MG63 (cell line): ENCODE results near the gene COX7A2L. TPM values are rescaled to one million over a fixed set of nuclear protein-coding genes. Genes with fewer than 3 reads are reported as not detected.
"Not testable (repeated sequence)": the region's sequence is repeated elsewhere in the genome, so short reads cannot be mapped to it uniquely, and the experiment has no call there.

ENCODE experiments used
- DNase-seq: peaks from one replicate; pipeline ENCODE4 v3.0.0-alpha.2; 2020
- H3K27me3 ChIP-seq: fragments of 250-450 bp; sonication (Bioruptor Pico); 2 replicates; pipeline ENCODE4 v1.5.1; 2020; ENCODE audit warnings: mild to moderate bottlenecking, moderate library complexity
- H3K36me3 ChIP-seq: fragments of 250-450 bp; sonication (Bioruptor Pico); 2 replicates; pipeline ENCODE4 v1.5.1; 2020; ENCODE audit warnings: mild to moderate bottlenecking, moderate library complexity
- H3K4me3 ChIP-seq: fragments of 250-450 bp; sonication (Bioruptor Pico); 2 replicates; pipeline ENCODE4 v1.5.1; 2020; ENCODE audit warnings: mild to moderate bottlenecking, moderate library complexity
- H3K9me3 ChIP-seq: fragments of 250-450 bp; sonication (Bioruptor Pico); 2 replicates; pipeline ENCODE4 v1.5.1; 2020; ENCODE audit warnings: mild to moderate bottlenecking, moderate library complexity
- total RNA-seq: library from RNA; depleted of rRNA; stranded (reverse); fragments of >200 nt; shearing (Covaris generic); gene quantifications from 2 replicates; pipeline ENCODE4 v1.2.3, GENCODE V29; 2014; ENCODE audit warnings: low replicate concordance; rRNA removed

COX7A2L gene
- 149 and 254 TPM in 2 replicates for total RNA-seq

- Histone ChIP-seq H3K36me3 (peaks cover 3% of the 10 kb centered on the region; the same call in 1 of the 2 replicates), H3K27me3 (no peaks in the 10 kb centered on the region), H3K4me3 (peak within 1 kb of the TSS; percentile 98), H3K9me3 (no peaks in the 10 kb centered on the region)
- DNase-seq = peak; percentile 94
Observed at GRCh38 chr2:42360890-42361727, at the start of gene COX7A2L. Gene COX7A2L (minus strand): TSS chr2:42361217. CDS start chr2:42361161, 56 bp downstream.

DNA sequence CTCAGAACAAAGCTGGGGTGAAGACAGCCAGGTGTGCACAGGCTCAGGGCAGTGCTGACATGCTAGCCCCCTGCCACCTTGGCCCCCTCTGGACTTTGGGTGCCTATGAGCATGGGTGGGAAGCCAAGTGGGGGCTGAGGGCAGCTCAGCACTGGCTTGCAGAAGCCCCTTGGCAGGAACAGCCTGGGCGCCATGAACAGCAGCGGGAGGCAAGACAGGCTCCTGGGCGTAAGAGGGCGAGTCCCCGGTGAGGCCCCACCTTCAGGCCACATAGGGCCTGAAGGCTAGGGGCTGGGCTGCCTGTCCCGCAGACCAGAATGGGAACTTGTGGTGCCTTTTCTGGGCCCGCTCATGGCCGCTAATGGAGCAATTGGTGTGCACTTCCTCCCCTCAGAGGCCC is 47.0 kb upstream of the COX7A2L start:
- no peaks in the 10 kb centered on the region for H3K36me3 ChIP-seq
- no peak overlapping the region for H3K4me3 ChIP-seq
- DNase-seq = no peak
- H3K27me3 ChIP-seq = no peaks in the 10 kb centered on the region
- no peaks in the 10 kb centered on the region for H3K9me3 ChIP-seq

- DNase-seq = no peak
- no peak overlapping the region for H3K4me3 ChIP-seq
- no peaks in the 10 kb centered on the region for H3K27me3 ChIP-seq
- H3K36me3 ChIP-seq = no peaks in the 10 kb centered on the region
- no peaks in the 10 kb centered on the region for H3K9me3 ChIP-seq
Observed at GRCh38 chr2:42407476-42407875, 46.5 kb upstream of the COX7A2L start.

DNA sequence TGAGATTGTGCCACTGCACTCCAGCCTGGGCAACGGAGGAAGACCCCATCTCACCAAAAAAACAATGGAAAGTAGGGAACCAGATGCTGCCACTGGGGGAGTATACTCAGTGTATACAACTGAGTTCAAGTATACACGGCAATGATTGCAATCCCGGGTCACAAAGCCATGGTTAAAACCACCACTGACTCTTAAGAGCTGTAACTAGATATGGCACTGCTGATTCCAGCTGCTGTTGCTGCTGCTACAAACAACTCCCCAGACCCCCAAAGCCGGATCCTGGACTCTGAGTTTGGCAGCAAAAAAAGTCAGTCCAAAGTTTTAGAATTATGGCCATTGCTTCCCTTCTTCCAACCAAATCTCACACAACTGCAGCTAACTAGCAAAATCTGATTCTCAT is 43.7 kb upstream of the COX7A2L start:
- no peaks in the 10 kb centered on the region for H3K36me3 ChIP-seq
- no peak for DNase-seq
- no peaks in the 10 kb centered on the region for H3K9me3 ChIP-seq
- H3K27me3 ChIP-seq = no peaks in the 10 kb centered on the region
- no peak overlapping the region for H3K4me3 ChIP-seq

DNA sequence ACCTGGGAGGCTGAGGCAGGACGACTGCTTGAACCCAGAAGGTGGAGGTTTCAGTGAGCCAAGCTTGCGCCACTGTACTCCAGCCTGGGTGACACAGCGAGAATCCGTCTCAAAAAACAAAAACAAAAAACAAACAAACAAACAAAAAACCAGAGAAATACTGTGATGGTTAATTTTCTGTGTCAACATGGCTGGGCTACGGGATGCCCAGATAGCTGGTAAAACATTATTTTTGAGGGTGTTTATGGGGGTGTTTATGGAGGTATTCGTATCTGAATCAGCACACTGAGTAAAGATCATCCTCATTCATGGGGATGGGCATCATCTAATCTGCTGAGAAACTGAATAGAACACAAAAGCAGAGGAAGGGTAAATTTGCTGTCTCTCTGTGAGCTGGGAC is 40.8 kb upstream of the COX7A2L start:
- no peaks in the 10 kb centered on the region for H3K36me3 ChIP-seq
- H3K9me3 ChIP-seq = no peaks in the 10 kb centered on the region
- no peak overlapping the region for H3K4me3 ChIP-seq
- DNase-seq = no peak
- no peaks in the 10 kb centered on the region for H3K27me3 ChIP-seq

DNA sequence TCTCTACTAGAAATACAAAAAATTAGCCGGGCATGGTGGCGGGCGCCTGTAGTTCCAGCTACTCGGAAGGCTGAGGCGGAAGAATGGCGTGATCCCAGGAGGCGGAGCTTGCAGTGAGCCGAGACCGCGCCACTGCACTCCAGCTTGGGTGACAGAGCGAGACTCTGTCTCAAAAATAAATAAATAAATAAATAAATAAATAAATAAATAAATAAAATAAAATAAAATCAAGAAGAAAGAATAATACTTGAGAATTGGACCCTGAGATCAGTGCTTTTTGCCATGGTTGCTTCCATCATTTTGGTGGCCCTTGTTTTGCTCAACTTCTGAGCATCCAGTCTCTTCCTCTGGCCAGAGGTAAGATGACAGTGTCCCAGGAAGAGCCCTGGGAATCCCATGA is 37.0 kb upstream of the COX7A2L start:
- not testable (repeated sequence) for H3K4me3 ChIP-seq, H3K9me3 ChIP-seq, DNase-seq, H3K27me3 ChIP-seq, H3K36me3 ChIP-seq

- not testable (repeated sequence) for H3K9me3 ChIP-seq, H3K36me3 ChIP-seq, DNase-seq, H3K4me3 ChIP-seq, H3K27me3 ChIP-seq
Observed at GRCh38 chr2:42393320-42393719, 32.3 kb upstream of the COX7A2L start.

DNA sequence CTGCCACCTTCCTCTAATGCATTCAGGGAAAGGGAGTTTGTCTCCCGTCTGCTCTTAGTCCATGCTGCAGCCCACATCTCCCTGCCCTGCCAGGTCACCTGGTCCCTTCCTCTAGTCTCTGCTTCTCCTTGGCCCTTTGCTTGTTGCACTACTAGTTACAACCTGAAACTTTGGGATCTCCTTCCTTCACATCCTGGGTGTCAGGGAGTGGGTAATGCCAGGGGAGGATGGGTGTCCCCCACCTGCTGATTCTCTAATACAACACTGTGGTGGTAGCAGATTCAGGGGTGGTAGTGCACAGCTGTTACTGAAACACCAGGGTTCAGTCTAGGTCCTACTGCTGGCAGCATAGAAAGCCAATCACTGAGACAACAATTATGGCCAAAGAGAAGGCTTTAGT is 31.2 kb upstream of the COX7A2L start:
- no peaks in the 10 kb centered on the region for H3K27me3 ChIP-seq
- no peaks in the 10 kb centered on the region for H3K36me3 ChIP-seq
- H3K9me3 ChIP-seq = no peaks in the 10 kb centered on the region
- H3K4me3 ChIP-seq = no peak overlapping the region
- no peak for DNase-seq

GRCh38 chr2:42390401-42390969 is 29.5 kb upstream of the COX7A2L start:
- Histone ChIP-seq H3K9me3 (no peaks in the 10 kb centered on the region), H3K4me3 (no peak overlapping the region), H3K36me3 (no peaks in the 10 kb centered on the region), H3K27me3 (no peaks in the 10 kb centered on the region)
- DNase-seq = no peak

DNA sequence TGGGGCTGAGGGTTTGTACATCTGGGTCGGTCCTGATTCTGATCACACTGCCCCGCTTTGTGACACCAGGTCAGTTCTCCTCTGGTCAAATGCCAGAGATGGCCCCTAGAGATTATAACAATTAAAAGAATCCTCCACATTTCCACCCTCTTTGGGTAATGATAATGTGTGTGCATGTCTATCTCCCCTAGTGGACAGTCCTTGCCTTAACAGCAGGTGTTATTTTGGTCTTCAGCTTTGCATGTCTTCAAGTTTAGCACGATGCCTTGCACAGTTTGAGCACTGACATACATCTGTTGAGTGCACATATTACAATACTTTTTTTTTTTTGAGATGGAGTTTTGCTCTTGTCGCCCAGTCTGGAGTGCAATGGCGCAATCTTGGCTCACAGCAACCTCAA is 25.7 kb upstream of the COX7A2L start:
- DNase-seq = no peak

GRCh38 chr2:42385225-42385624 is 24.2 kb upstream of the COX7A2L start:
- no peak overlapping the region for H3K4me3 ChIP-seq

More for the DNA sequence above, 25.7 kb upstream of the COX7A2L start:
- no peaks in the 10 kb centered on the region for H3K27me3 ChIP-seq
- no peak overlapping the region for H3K4me3 ChIP-seq
- H3K9me3 ChIP-seq = no peaks in the 10 kb centered on the region
- no peaks in the 10 kb centered on the region for H3K36me3 ChIP-seq

GRCh38 chr2:42383855-42384530 is 23.0 kb upstream of the COX7A2L start:
- no peak overlapping the region for H3K4me3 ChIP-seq
- no peak for DNase-seq
- no peaks in the 10 kb centered on the region for H3K9me3 ChIP-seq
- H3K36me3 ChIP-seq = no peaks in the 10 kb centered on the region
- H3K27me3 ChIP-seq = no peaks in the 10 kb centered on the region

More at GRCh38 chr2:42385225-42385624, 24.2 kb upstream of the COX7A2L start:
- H3K27me3 ChIP-seq = no peaks in the 10 kb centered on the region
- H3K36me3 ChIP-seq = no peaks in the 10 kb centered on the region
- H3K9me3 ChIP-seq = no peaks in the 10 kb centered on the region
- DNase-seq = peak; percentile 9

DNA sequence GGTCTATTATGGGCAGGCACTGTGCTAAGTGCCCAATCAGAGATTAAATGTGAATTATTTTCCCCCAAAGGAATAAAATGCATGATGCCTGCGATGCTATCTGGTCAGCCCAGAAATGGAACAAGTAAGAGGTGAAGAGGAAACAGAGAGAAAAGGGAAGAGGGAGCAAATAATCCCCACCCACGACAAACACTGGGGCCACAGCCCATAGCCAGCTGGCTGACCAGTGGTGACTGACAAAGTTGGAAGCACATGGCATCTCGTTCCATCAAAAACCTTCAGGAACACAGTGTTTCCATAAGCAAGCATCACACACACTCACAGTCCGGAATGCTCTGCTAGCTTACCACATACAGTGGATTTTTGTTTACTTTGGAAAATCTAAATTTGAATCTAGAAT is 21.1 kb upstream of the COX7A2L start:
- DNase-seq = no peak
- no peaks in the 10 kb centered on the region for H3K36me3 ChIP-seq
- H3K9me3 ChIP-seq = no peaks in the 10 kb centered on the region
- no peaks in the 10 kb centered on the region for H3K27me3 ChIP-seq
- no peak overlapping the region for H3K4me3 ChIP-seq

DNA sequence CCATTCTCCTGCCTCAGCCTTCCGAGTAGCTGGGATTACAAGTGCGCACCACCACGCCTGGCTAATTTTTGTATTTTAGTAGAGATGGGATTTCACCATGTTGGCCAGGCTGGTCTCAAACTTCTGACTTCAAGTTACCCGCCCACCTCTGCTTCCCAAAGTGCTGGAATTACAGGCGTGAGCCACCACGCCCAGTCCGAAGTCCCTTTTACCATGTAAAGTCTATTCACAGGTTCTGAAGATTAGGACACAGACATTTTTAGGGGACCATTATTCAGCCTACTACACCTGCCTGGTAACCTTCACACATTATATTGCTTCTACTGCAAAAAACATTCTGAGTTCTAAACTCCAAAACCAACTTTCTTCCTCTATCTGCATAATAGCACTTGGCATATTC is 19.0 kb upstream of the COX7A2L start:
- H3K27me3 ChIP-seq, H3K36me3 ChIP-seq, H3K9me3 ChIP-seq, DNase-seq, H3K4me3 ChIP-seq: not testable (repeated sequence)

DNA sequence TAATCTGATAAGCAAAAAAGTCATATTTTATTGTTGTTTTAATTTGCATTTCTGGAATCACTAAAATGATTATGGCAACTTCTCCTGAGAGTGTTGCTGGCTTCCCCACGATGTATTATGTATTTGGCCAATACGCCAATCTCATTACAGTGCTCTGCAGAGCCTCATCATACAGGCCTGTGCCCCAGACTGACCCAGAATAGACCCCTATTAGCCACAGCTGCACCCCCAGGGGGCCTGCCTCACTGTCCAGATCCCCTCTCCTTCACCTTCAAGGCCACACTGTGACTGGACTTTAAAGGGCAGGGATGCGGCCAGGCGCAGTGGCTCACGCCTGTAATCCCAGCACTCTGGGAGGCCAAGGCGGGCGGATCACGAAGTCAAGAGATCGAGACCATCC is 17.4 kb upstream of the COX7A2L start:
- no peaks in the 10 kb centered on the region for H3K27me3 ChIP-seq
- H3K9me3 ChIP-seq = no peaks in the 10 kb centered on the region
- H3K36me3 ChIP-seq = no peaks in the 10 kb centered on the region
- no peak overlapping the region for H3K4me3 ChIP-seq
- no peak for DNase-seq

DNA sequence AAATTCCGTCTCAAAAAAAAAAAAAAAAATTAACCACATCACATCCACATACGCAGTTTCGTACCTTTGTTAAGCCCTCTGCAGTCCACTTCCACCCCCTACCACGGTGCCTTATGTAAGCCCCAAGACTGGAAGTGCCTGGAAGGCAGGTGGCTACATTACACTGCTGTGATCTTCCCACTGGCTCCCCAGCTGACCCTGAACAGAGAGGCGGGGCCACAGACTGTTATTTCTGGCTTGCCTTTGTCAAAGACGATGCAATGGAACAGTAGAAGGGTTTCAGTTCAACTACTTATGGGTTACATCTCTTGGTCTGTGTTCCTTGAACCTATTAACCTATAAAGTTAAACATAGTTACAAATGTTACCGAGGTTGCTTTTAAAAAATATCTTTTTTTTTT is 15.7 kb upstream of the COX7A2L start:
- Histone ChIP-seq H3K4me3 (no peak overlapping the region), H3K9me3 (no peaks in the 10 kb centered on the region), H3K36me3 (no peaks in the 10 kb centered on the region), H3K27me3 (no peaks in the 10 kb centered on the region)
- DNase-seq = no peak

DNA sequence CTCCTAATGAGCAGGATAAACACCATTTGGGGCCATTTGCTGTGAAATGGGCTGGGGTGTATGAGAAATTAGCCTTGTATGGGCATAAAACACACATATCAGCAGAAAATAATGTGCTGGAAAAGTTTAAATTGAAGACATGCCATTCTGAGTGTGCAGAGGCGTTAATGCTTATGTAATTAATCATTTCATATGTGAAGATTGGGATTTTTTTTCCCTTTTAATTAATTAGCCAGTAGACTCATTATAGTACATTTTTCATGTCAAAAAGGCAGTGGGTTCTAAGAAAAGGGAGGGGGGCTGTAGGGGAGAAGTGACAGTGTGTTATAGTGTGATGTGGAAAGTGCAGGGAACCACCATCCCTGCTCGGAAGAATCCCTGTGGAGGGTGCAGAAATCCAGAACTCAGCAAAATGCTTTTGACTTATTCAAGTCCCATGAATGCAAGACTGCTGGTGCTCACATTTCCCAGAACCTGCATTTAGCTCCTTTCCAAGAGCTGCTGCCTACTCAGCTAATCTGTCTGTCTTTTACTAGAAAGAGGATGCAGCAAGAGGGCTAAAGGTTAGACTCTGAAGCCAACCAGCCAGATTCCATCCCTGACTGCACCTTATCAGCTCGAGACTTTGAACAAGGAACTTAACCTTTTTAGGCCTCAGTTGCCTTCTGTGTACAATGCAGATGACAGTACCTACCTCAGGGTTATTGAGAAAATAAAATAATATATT is 11.6 kb upstream of the COX7A2L start:
- Histone ChIP-seq H3K27me3 (no peaks in the 10 kb centered on the region), H3K36me3 (no peaks in the 10 kb centered on the region), H3K4me3 (no peak overlapping the region), H3K9me3 (no peaks in the 10 kb centered on the region)
- DNase-seq = no peak
